Nephron progenitor cell (in vitro differentiated cells): ENCODE measurements around the gene SVOPL.

Experiments used
- DNase-seq: peaks from one replicate; pipeline ENCODE4 v3.0.0; 2021
- H3K27ac Mint-ChIP-seq: 2 replicates; pipeline ENCODE4 v1.8.0; 2021; ENCODE audit warnings: mild to moderate bottlenecking, moderate library complexity, mixed read lengths
- H3K27me3 Mint-ChIP-seq: 2 replicates; pipeline ENCODE4 v1.8.0; 2021; ENCODE audit warnings: mild to moderate bottlenecking, low read depth, mixed read lengths; ENCODE audit not compliant: poor library complexity
- H3K36me3 Mint-ChIP-seq: 2 replicates; pipeline ENCODE4 v1.8.0; 2021; ENCODE audit warnings: low read depth, mixed read lengths
- H3K4me1 Mint-ChIP-seq: 2 replicates; pipeline ENCODE4 v1.8.0; 2021; ENCODE audit warnings: mixed read lengths
- H3K4me3 Mint-ChIP-seq: 2 replicates; pipeline ENCODE4 v1.8.0; 2021; ENCODE audit warnings: mild to moderate bottlenecking, moderate library complexity, mixed read lengths
- H3K9me3 Mint-ChIP-seq: 2 replicates; pipeline ENCODE4 v1.8.0; 2021; ENCODE audit warnings: mild to moderate bottlenecking, moderate library complexity, mixed read lengths
- CTCF ChIP-seq: fragments of 200-600 bp; sonication (generic); IDR thresholded peaks from 2 replicates; pipeline ENCODE4 v1.5.0; 2021; ENCODE audit warnings: antibody characterized with exemption

The SVOPL gene

GRCh38 chr7:138630059-138630610 lies 71.0 kb downstream of the SVOPL start:
- Mint-ChIP-seq H3K4me1 (peaks cover 23% of the 10 kb centered on the region), H3K27me3 (no peaks in the 10 kb centered on the region), H3K36me3 (no peaks in the 10 kb centered on the region), H3K9me3 (no peaks in the 10 kb centered on the region), H3K27ac (no peak overlapping the region), H3K4me3 (no peak overlapping the region)
- TF ChIP-seq CTCF, result no peak
- no peak for DNase-seq

- no peaks in the 10 kb centered on the region for H3K36me3 Mint-ChIP-seq
- no peaks in the 10 kb centered on the region for H3K9me3 Mint-ChIP-seq
Observed at GRCh38 chr7:138627361-138627760, 73.8 kb downstream of the SVOPL start.

GRCh38 chr7:138626846-138627245 lies 74.3 kb downstream of the SVOPL start:
- peaks cover 11% of the 10 kb centered on the region for H3K4me1 Mint-ChIP-seq
- H3K4me3 Mint-ChIP-seq, result no peak overlapping the region
- no peak for DNase-seq

More at GRCh38 chr7:138627361-138627760, 73.8 kb downstream of the SVOPL start:
- no peak overlapping the region for H3K4me3 Mint-ChIP-seq
- no peak overlapping the region for H3K27ac Mint-ChIP-seq
- H3K27me3 Mint-ChIP-seq, result no peaks in the 10 kb centered on the region
- no peak for TF ChIP-seq CTCF
- DNase-seq, result no peak
- peaks cover 14% of the 10 kb centered on the region for H3K4me1 Mint-ChIP-seq

GRCh38 chr7:138625849-138626230 lies 75.3 kb downstream of the SVOPL start:
- DNase-seq, result no peak
- no peaks in the 10 kb centered on the region for H3K27me3 Mint-ChIP-seq
- TF ChIP-seq CTCF, result no peak
- no peak overlapping the region for H3K27ac Mint-ChIP-seq
- H3K4me1 Mint-ChIP-seq, result peaks cover 11% of the 10 kb centered on the region
- H3K36me3 Mint-ChIP-seq, result no peaks in the 10 kb centered on the region
- H3K4me3 Mint-ChIP-seq, result no peak overlapping the region
- no peaks in the 10 kb centered on the region for H3K9me3 Mint-ChIP-seq

More at GRCh38 chr7:138626846-138627245, 74.3 kb downstream of the SVOPL start:
- H3K27me3 Mint-ChIP-seq, result no peaks in the 10 kb centered on the region
- H3K36me3 Mint-ChIP-seq, result no peaks in the 10 kb centered on the region
- H3K27ac Mint-ChIP-seq, result no peak overlapping the region
- H3K9me3 Mint-ChIP-seq, result no peaks in the 10 kb centered on the region
- TF ChIP-seq CTCF, result no peak

- Mint-ChIP-seq H3K27ac (no peak overlapping the region), H3K4me1 (peaks cover 11% of the 10 kb centered on the region), H3K9me3 (no peaks in the 10 kb centered on the region), H3K36me3 (no peaks in the 10 kb centered on the region), H3K4me3 (no peak overlapping the region), H3K27me3 (no peaks in the 10 kb centered on the region)
- no peak for DNase-seq
- no peak for TF ChIP-seq CTCF
Observed at GRCh38 chr7:138625084-138625848, 75.9 kb downstream of the SVOPL start.

GRCh38 chr7:138622841-138623240 lies 78.3 kb downstream of the SVOPL start:
- H3K27me3 Mint-ChIP-seq, result no peaks in the 10 kb centered on the region
- no peaks in the 10 kb centered on the region for H3K9me3 Mint-ChIP-seq
- H3K4me1 Mint-ChIP-seq, result peaks cover 9% of the 10 kb centered on the region
- no peak for DNase-seq
- no peak overlapping the region for H3K4me3 Mint-ChIP-seq
- no peak overlapping the region for H3K27ac Mint-ChIP-seq
- no peak for TF ChIP-seq CTCF
- no peaks in the 10 kb centered on the region for H3K36me3 Mint-ChIP-seq
